ENCODE data around the gene AGPAT4. TPM values are rescaled to one million over a fixed set of nuclear protein-coding genes. Genes with fewer than 3 reads are reported as not detected.

Gene AGPAT4
- total RNA-seq, 3 donors from 2014 or later, result 6.5 to 12.3 (median 7.3) TPM

DNA sequence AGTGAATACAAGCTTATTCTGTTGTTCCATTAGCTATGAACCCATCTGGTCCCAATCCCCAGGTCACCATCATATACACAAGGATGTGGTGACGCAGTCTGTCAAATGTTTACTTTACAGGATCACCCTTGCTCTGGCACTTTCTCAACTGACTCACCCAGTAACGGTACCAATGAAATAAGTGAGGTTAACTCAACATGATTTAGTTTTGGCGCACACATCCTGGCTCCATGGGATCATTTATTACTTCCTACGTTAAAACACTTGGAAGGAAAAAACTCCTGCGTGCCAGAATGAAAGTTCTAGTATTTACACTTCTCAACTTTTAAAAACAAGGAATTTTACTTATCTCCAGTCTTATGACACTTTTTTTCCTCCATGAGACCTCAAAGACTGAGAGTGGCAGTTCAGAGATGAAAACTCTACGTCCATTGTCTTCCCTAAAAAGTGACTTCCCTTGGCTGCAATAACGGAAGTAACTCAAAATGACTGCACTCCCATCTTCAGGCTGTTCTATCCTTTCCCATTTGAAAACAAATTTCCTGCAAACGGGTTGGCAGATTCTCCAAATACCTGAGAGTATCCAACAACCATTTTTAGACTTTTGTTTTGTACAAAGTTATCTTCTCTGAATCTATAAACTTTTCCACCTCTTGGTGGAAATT is 15.9 kb downstream of the AGPAT4 start:
- Histone ChIP-seq H3K36me3 (ENCODE audit: low read depth) (no peaks in the 10 kb centered on the region), H3K9me3 (no peaks in the 10 kb centered on the region), H3K4me1 (ENCODE audit: low read depth) (no peaks in the 10 kb centered on the region), H3K4me3 (no peak overlapping the region)
- intact Hi-C loops (cut with DNase I, micrococcal nuclease), result no loop called here
- TF ChIP-seq, protein P1, sequence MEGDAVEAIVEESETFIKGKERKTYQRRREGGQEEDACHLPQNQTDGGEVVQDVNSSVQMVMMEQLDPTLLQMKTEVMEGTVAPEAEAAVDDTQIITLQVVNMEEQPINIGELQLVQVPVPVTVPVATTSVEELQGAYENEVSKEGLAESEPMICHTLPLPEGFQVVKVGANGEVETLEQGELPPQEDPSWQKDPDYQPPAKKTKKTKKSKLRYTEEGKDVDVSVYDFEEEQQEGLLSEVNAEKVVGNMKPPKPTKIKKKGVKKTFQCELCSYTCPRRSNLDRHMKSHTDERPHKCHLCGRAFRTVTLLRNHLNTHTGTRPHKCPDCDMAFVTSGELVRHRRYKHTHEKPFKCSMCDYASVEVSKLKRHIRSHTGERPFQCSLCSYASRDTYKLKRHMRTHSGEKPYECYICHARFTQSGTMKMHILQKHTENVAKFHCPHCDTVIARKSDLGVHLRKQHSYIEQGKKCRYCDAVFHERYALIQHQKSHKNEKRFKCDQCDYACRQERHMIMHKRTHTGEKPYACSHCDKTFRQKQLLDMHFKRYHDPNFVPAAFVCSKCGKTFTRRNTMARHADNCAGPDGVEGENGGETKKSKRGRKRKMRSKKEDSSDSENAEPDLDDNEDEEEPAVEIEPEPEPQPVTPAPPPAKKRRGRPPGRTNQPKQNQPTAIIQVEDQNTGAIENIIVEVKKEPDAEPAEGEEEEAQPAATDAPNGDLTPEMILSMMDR (IDR thresholded peaks at IDR 0.05), result no peak
- ATAC-seq (peak; percentile 74), DNase-seq (peak in 1 of 3 donors; percentile 12)

DNA sequence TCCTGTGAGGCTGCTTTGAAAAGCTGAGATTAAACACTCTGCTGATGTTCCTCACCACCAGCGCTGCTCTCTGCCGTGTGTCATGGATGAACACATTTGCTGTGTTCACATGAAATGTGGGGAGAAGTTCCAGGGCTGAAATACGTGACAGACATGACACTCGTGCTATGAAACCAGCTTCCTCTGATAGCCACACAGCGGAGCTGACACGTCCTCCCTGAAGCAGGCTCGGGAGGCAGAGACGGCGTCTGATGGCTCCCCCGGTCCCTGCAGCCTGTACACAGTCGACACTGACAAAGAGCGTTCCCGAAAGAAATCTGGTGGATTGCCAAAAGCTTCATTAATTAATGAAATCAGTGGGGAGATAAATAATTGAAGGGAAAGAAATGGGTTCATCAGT is 17.5 kb downstream of the AGPAT4 start:
- no peak overlapping the region for H3K4me3 ChIP-seq
- TF ChIP-seq, protein P1 (IDR thresholded peaks at IDR 0.05), result no peak
- intact Hi-C loops (cut with DNase I, micrococcal nuclease), result no loop called here
- ATAC-seq, result no peak
- no peaks in the 10 kb centered on the region for H3K9me3 ChIP-seq
- H3K36me3 ChIP-seq (ENCODE audit: low read depth), result no peaks in the 10 kb centered on the region
- no peaks in the 10 kb centered on the region for H3K4me1 ChIP-seq (ENCODE audit: low read depth)
- DNase-seq, result no peak

DNA sequence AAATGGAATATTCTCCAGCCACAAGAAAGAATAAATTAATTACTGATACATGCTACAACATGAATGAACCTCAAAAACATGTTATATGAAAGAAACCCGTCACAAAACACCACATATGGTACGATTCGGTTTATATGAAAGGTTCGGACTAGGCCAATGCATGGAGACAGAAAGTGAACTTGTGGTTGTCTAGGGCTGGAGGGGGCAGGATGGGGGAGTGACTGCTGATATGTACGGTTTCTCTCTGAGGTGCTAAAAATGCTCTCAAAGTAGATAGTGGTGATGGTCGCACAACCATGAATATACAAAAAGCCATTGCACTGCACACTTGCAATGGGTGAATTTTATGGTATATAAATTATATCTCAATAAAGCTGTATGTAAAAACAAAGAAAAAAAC is 18.3 kb downstream of the AGPAT4 start:
- H3K4me1 ChIP-seq (ENCODE audit: low read depth), result no peaks in the 10 kb centered on the region
- no peaks in the 10 kb centered on the region for H3K9me3 ChIP-seq
- intact Hi-C loops (cut with DNase I, micrococcal nuclease), result no loop called here
- H3K36me3 ChIP-seq (ENCODE audit: low read depth), result no peaks in the 10 kb centered on the region
- TF ChIP-seq, protein P1 (IDR thresholded peaks at IDR 0.05), result no peak
- DNase-seq (no peak), ATAC-seq (no peak)
- no peak overlapping the region for H3K4me3 ChIP-seq

DNA sequence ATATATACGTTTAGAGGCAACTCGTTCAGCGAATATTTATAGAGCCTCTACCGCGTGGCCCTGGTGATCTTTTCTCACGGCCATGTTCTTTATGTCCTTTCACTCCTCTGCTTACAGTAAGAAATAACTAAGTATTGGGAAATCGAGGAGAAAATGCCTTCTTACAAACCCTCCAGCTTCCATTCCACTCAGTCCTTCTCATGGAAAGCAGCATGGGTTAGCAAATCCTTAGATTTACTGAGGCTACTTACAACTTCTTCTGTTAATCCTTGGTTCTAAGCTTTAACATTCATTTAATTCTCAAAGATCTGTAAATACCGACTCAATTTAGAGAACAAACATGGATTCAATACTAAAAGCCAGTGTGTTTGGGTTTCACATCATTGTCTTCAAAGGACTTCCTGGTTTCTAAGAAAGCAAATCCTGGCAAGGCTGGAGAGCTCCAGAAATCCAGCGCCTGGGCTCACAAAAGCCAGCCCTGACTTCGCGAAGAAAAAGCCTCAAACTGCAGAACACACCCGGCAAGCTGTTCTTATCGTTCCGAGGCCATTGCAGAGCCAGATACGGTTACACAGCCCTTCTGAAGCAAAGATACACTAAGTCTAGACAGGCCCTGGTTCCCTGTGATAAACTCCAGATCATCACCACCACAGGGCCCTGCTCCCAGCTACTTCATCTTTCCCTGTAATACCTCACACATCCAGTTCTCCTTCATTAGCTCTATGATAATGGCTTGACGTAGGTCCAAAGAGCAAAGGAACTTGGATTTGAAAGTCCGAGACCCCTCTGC is 19.2 kb downstream of the AGPAT4 start:
- H3K4me3 ChIP-seq, result no peak overlapping the region
- no peak for DNase-seq
- intact Hi-C loops (cut with DNase I, micrococcal nuclease), result no loop called here

DNA sequence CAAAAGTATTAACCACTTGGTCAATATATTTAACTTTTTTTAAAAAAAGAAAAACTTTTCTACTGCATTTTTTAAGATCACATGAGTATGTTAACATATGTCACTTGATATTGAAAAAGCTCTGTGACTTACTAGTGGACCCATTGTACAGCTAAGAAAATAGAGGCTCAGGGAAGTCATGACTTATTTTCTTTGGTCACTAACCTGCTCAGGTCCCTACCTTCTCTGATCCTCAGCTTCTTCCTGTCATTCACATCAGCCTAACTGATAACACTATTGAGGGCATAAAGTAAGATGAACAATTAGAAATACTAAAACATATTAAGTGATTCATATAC is 19.8 kb downstream of the AGPAT4 start:
- ATAC-seq, result no peak
- no peak for DNase-seq
- TF ChIP-seq, protein P1 (IDR thresholded peaks at IDR 0.05), result no peak
- Histone ChIP-seq H3K4me3 (no peak overlapping the region), H3K36me3 (ENCODE audit: low read depth) (no peaks in the 10 kb centered on the region), H3K4me1 (ENCODE audit: low read depth) (no peaks in the 10 kb centered on the region), H3K9me3 (no peaks in the 10 kb centered on the region)
- intact Hi-C loops (cut with DNase I, micrococcal nuclease), result no loop called here

More for the DNA sequence above, 19.2 kb downstream of the AGPAT4 start:
- ATAC-seq, result no peak
- no peaks in the 10 kb centered on the region for H3K9me3 ChIP-seq
- H3K4me1 ChIP-seq (ENCODE audit: low read depth), result no peaks in the 10 kb centered on the region
- TF ChIP-seq, protein P1 (IDR thresholded peaks at IDR 0.05), result no peak
- no peaks in the 10 kb centered on the region for H3K36me3 ChIP-seq (ENCODE audit: low read depth)
